BJ (cell line): ENCODE data around the gene IPO4. TPM values are rescaled to one million over a fixed set of nuclear protein-coding genes. Genes with fewer than 3 reads are reported as not detected.

Experiments
- CTCF ChIA-PET: fragments of 350-600 bp; formaldehyde crosslinking; extraction: SDS; loops from one replicate; lab custom pipeline; 2021; ENCODE audit warnings: antibody characterized with exemption, inconsistent platforms; lab: Yijun Ruan, JAX
- POLR2A ChIA-PET: fragments of 300-600 bp; sonication (Branson Sonifier 250); formaldehyde crosslinking; extraction: SDS; loops from one replicate; lab custom pipeline; 2021; ENCODE audit warnings: antibody characterized with exemption; lab: Charles Lee
- DNase-seq: peaks from one replicate; pipeline ENCODE4 v3.0.0-alpha.2; 2011; ENCODE audit warnings: low read depth
- H3K27me3 ChIP-seq: 2 replicates; pipeline ENCODE4 v1.6.0; 2011; ENCODE audit warnings: low read length; ENCODE audit not compliant: control insufficient read depth, insufficient read depth
- H3K36me3 ChIP-seq: 2 replicates; pipeline ENCODE4 v1.5.1; 2011; ENCODE audit warnings: low read length; ENCODE audit not compliant: control insufficient read depth, insufficient read depth
- H3K4me3 ChIP-seq: 2 replicates; pipeline ENCODE4 v1.5.1; 2011; ENCODE audit warnings: low read depth, mild to moderate bottlenecking, control low read depth, low read length
- polyA plus RNA-seq: library from polyadenylated mRNA; depleted of rRNA; stranded (reverse); fragments of >200 nt; gene quantifications from 2 replicates; pipeline ENCODE4 v1.2.3, GENCODE V29; 2011
- TF ChIP-seq, protein P1 (sequence below): IDR thresholded peaks from 2 replicates; pipeline ENCODE4 v1.5.1; 2011; ENCODE audit warnings: low read depth, mild to moderate bottlenecking, control low read depth, inconsistent platforms, low read length, moderate library complexity; ENCODE audit not compliant: insufficient read depth

IPO4 gene
- polyA plus RNA-seq, 1 experiment = 26.8 TPM

DNA sequence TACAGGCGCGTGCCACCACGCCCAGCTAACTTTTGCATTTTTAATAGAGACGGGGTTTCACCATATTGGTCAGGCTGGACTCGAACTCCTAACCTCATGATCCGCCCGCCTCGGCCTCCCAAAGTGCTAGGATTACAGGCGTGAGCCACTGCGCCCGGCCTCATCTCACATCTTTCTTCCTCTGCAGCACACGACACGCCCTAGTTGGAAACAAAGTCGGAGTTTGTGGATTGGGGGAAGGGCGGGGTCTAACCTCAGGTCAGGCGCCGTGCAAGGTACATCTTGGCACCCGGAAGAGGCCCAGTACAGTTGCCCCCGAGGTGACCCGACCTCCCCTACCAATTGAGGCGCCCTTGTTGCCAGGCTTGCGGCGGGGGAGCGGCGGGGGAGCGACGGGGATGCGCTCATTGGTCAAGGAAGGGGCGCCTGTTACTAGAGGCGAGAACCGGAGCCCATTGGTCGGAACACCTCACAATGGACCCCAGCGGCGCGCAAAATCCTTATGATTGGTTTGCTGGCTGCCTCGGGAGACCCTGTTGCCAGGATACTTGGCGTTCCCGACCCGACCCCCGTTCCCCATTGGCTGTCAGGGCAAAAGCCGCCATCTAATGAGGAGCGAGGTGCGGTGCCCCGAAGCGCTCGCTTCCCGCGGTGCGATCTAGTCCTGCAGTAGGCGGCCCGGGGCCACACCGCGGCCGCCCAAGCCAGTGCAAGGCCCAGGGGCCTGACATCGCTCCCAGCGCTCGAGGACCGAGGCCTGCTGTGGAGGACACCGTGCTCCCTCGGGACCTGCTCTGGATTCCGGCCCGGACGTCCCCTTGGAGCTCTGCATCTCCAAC lies 17.0 kb downstream of the IPO4 start, which contains the start of gene REC8:
REC8 (plus strand) TSS at position 659 of the 839 bp plus-strand sequence. CDS start 473 bp downstream, outside the sequence.
- POLR2A ChIA-PET = no interaction called here
- Histone ChIP-seq H3K27me3 (no peaks in the 10 kb centered on the region), H3K4me3 (no peak within 1 kb of the TSS), H3K36me3 (peaks cover 20% of the 10 kb centered on the region)
- CTCF ChIA-PET = interaction anchor here (1.0 to 3.1 kb wide), 3 partner anchors 10 to 128 kb away, joined by 3 to 12 read pairs (median 6); partner anchors contain the start of genes DHRS1, IRF9 and NOP9
- TF ChIP-seq, protein P1, sequence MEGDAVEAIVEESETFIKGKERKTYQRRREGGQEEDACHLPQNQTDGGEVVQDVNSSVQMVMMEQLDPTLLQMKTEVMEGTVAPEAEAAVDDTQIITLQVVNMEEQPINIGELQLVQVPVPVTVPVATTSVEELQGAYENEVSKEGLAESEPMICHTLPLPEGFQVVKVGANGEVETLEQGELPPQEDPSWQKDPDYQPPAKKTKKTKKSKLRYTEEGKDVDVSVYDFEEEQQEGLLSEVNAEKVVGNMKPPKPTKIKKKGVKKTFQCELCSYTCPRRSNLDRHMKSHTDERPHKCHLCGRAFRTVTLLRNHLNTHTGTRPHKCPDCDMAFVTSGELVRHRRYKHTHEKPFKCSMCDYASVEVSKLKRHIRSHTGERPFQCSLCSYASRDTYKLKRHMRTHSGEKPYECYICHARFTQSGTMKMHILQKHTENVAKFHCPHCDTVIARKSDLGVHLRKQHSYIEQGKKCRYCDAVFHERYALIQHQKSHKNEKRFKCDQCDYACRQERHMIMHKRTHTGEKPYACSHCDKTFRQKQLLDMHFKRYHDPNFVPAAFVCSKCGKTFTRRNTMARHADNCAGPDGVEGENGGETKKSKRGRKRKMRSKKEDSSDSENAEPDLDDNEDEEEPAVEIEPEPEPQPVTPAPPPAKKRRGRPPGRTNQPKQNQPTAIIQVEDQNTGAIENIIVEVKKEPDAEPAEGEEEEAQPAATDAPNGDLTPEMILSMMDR = no peak
- DNase-seq = no peak

DNA sequence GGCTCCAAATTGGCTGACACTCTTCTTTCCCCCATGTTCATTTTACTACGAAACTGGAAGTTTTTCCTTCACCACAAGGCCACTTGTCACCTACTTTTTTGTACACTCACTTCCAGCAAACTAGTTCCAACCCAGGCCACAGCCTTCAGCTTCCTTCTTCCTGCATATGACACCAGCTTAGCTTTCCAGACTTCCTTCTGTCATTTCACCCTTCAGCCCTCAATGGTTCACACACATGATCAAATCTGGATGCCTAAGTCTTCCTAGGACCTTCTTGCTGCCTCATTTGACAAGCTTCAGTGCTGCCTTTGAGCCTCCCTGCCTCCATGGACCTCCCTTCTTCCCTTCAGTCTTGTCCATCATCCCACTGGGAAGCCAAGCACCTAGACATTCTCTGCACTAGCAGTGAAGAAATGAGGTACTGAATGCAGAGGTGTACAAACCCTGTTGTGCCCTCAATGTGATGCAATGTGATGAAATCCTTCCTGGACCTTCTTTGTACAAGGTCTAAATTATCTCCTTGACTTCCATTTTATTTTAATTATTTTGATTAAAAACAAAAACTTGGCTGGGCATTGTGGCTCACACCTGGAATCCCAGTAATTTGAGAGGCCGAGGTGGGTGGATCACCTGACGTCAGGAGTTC lies 21.0 kb downstream of the IPO4 start:
- H3K4me3 ChIP-seq = no peak overlapping the region
- no peak for DNase-seq
- CTCF ChIA-PET = no interaction called here
- H3K36me3 ChIP-seq = peaks cover 35% of the 10 kb centered on the region
- TF ChIP-seq, protein P1 = no peak
- POLR2A ChIA-PET = no interaction called here
- no peaks in the 10 kb centered on the region for H3K27me3 ChIP-seq

DNA sequence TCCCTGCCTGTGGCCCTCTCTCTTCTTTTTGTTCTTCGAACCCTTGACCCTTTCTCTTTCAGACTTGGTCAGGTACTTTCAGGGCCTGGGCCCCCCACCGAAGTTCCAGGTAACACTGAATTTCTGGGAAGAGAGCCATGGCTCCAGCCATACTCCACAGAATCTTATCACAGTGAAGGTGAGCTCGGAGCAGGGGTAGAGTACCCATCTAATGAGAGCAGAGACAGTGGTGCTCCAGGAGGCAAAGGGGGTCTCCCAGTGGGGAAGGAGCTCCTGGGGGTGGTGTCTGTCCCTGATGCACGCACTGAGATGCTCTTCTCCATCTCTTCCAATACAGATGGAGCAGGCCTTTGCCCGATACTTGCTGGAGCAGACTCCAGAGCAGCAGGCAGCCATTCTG lies 22.8 kb downstream of the IPO4 start:
- CTCF ChIA-PET = interaction anchor here (0.6 to 0.7 kb wide), 2 partner anchors 8 to 114 kb away, joined by 3 read pairs; partner anchors contain the start of gene CARMIL3
- Histone ChIP-seq H3K36me3 (peaks cover 33% of the 10 kb centered on the region), H3K27me3 (no peaks in the 10 kb centered on the region), H3K4me3 (no peak overlapping the region)
- TF ChIP-seq, protein P1 = no peak
- DNase-seq = no peak
- POLR2A ChIA-PET = no interaction called here

DNA sequence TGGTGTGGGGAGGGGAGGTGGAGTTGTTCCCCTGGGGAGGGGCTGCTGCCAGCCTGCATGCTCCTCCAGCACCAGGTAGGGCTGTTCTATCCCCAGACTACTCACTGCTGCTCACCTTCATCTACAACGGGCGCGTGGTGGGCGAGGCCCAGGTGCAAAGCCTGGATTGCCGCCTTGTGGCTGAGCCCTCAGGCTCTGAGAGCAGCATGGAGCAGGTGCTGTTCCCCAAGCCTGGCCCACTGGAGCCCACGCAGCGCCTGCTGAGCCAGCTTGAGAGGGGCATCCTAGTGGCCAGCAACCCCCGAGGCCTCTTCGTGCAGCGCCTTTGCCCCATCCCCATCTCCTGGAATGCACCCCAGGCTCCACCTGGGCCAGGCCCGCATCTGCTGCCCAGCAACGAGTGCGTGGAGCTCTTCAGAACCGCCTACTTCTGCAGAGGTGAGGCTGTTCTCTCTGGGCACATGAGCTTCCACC lies 24.1 kb downstream of the IPO4 start:
- CTCF ChIA-PET = no interaction called here

More for the DNA sequence above, 24.1 kb downstream of the IPO4 start:
- TF ChIP-seq, protein P1 = no peak
- Histone ChIP-seq H3K36me3 (peaks cover 42% of the 10 kb centered on the region), H3K4me3 (no peak overlapping the region), H3K27me3 (no peaks in the 10 kb centered on the region)
- DNase-seq = no peak
- POLR2A ChIA-PET = interaction anchor here (0.6 kb wide), 1 partner anchor 19 kb away, joined by 7 read pairs; no protein-coding TSS in a partner anchor
